ENCODE measurements around the gene HHIPL1.

GRCh38 chr14:99681101-99681831 lies 36.3 kb downstream of the HHIPL1 start:
- no peak for TF ChIP-seq HOXB13 (CRISPR knock-in tag; IDR thresholded peaks at IDR 0.05; ENCODE audit: low read depth)
- TF ChIP-seq, protein P1, sequence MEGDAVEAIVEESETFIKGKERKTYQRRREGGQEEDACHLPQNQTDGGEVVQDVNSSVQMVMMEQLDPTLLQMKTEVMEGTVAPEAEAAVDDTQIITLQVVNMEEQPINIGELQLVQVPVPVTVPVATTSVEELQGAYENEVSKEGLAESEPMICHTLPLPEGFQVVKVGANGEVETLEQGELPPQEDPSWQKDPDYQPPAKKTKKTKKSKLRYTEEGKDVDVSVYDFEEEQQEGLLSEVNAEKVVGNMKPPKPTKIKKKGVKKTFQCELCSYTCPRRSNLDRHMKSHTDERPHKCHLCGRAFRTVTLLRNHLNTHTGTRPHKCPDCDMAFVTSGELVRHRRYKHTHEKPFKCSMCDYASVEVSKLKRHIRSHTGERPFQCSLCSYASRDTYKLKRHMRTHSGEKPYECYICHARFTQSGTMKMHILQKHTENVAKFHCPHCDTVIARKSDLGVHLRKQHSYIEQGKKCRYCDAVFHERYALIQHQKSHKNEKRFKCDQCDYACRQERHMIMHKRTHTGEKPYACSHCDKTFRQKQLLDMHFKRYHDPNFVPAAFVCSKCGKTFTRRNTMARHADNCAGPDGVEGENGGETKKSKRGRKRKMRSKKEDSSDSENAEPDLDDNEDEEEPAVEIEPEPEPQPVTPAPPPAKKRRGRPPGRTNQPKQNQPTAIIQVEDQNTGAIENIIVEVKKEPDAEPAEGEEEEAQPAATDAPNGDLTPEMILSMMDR (IDR thresholded peaks at IDR 0.05) = no peak
- no peak for TF ChIP-seq POLR2A (IDR thresholded peaks at IDR 0.05; ENCODE audit: low read length)
- no peak for TF ChIP-seq MAFK (IDR thresholded peaks at IDR 0.05; ENCODE audit: partially characterized antibody)
- TF ChIP-seq RAD21 (conservative IDR thresholded peaks at IDR 0.05 in 1 of 2, IDR thresholded peaks at IDR 0.05 in 1 of 2) = no peak
- TF ChIP-seq CEBPB (IDR thresholded peaks at IDR 0.05) = no peak
- no peak for TF ChIP-seq ESRRA (IDR thresholded peaks at IDR 0.05; ENCODE audit: borderline replicate concordance, low read length)
